Activated CD8-positive, alpha-beta T cell treated with anti-CD3 and anti-CD28 coated beads for 36 hours (primary cell): ENCODE measurements around the gene RNF130. TPM values are rescaled to one million over a fixed set of nuclear protein-coding genes. Genes with fewer than 3 reads are reported as not detected.

Experiments
- ATAC-seq: fragments of 200-7000 bp; cut with Tn5 transposase; one replicate; pipeline ENCODE4 v1.10.0; 2021; ENCODE audit warnings: mild to moderate bottlenecking, moderate library complexity
- CTCF ChIA-PET: fragments of 350-600 bp; sonication (Branson Sonifier 250); formaldehyde crosslinking; loops from one replicate; lab custom pipeline; 2021; ENCODE audit warnings: antibody characterized with exemption; lab: Charles Lee
- POLR2A ChIA-PET: fragments of 350-600 bp; sonication (Branson Sonifier 250); formaldehyde crosslinking; loops from one replicate; lab custom pipeline; 2021; ENCODE audit warnings: antibody characterized with exemption; lab: Charles Lee
- DNase-seq: peaks from one replicate; pipeline ENCODE4 v3.0.0-alpha.2; 2020
- H3K27ac Mint-ChIP-seq: one replicate; pipeline ENCODE4 v1.8.0; 2021; ENCODE audit warnings: mild to moderate bottlenecking, mixed read lengths
- H3K27me3 Mint-ChIP-seq: one replicate; pipeline ENCODE4 v1.8.0; 2021; ENCODE audit warnings: mixed read lengths
- H3K36me3 Mint-ChIP-seq: one replicate; pipeline ENCODE4 v1.8.0; 2021; ENCODE audit warnings: low read depth, mixed read lengths
- H3K4me1 Mint-ChIP-seq: one replicate; pipeline ENCODE4 v1.8.0; 2021; ENCODE audit warnings: low read depth, mixed read lengths
- H3K4me3 Mint-ChIP-seq: one replicate; pipeline ENCODE4 v1.8.0; 2021; ENCODE audit warnings: mild to moderate bottlenecking, moderate library complexity, mixed read lengths
- H3K9me3 Mint-ChIP-seq: one replicate; pipeline ENCODE4 v1.8.0; 2021; ENCODE audit warnings: mixed read lengths
- intact Hi-C: fragments of 100-400 bp; cut with micrococcal nuclease; formaldehyde crosslinking; loops from one replicate; pipeline ENCODE4 v1.10.0; 2022
- total RNA-seq, 2 experiments: library from RNA; stranded (reverse); gene quantifications; one replicate each; pipeline ENCODE4 v1.2.3, GENCODE V29; 2021
- TF ChIP-seq, protein P1 (sequence below): fragments of 200-600 bp; IDR thresholded peaks from one replicate; pipeline ENCODE4 v1.8.0; 2022; ENCODE audit warnings: antibody characterized with exemption, mild to moderate bottlenecking

RNF130 gene
- total RNA-seq, 2 experiments from 2014 or later: 10.1 to 10.6 TPM

- intact Hi-C loops: no loop called here
- Mint-ChIP-seq H3K9me3 (no peaks in the 10 kb centered on the region), H3K4me3 (no peak overlapping the region), H3K36me3 (no peaks in the 10 kb centered on the region), H3K4me1 (no peaks in the 10 kb centered on the region), H3K27me3 (peaks cover 9% of the 10 kb centered on the region), H3K27ac (no peak overlapping the region)
- no peak for ATAC-seq
- POLR2A ChIA-PET: no interaction called here
- no peak for DNase-seq
- TF ChIP-seq, protein P1, sequence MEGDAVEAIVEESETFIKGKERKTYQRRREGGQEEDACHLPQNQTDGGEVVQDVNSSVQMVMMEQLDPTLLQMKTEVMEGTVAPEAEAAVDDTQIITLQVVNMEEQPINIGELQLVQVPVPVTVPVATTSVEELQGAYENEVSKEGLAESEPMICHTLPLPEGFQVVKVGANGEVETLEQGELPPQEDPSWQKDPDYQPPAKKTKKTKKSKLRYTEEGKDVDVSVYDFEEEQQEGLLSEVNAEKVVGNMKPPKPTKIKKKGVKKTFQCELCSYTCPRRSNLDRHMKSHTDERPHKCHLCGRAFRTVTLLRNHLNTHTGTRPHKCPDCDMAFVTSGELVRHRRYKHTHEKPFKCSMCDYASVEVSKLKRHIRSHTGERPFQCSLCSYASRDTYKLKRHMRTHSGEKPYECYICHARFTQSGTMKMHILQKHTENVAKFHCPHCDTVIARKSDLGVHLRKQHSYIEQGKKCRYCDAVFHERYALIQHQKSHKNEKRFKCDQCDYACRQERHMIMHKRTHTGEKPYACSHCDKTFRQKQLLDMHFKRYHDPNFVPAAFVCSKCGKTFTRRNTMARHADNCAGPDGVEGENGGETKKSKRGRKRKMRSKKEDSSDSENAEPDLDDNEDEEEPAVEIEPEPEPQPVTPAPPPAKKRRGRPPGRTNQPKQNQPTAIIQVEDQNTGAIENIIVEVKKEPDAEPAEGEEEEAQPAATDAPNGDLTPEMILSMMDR: no peak
- CTCF ChIA-PET: no interaction called here
These were observed 151.4 kb downstream of the RNF130 start for GRCh38 chr5:179920175-179920574.

DNA sequence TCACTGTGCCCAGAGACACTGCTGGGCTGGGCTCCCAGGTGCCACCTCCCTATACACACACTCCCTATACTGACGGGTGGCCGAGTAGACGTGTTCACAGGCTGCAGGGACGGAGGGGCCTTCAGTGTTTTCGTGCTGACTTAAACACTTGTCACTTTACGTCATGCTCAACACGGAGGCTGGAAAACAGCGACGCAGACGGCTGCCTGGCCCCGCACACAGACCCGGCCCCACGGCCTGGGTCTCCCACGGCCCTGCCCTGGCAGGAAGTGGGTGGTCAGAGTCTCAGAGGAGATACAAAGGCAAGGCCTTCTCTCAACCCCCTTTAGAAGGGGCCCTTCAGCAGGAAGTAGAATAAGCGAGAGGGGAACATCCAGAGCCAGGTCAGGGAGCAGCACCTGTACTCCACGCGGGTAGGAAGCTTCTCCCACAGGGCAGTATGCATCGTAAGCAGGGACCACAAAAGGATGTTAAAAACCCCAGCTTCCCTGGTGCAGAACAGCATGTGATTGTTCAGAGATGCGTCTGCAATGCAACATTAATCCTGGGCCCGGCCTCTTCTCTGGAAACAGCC, 152.0 kb downstream of the RNF130 start:
- no peak overlapping the region for H3K4me3 Mint-ChIP-seq
- ChIA-PET POLR2A (no interaction called here), CTCF (no interaction called here)
- intact Hi-C loops: no loop called here
- TF ChIP-seq, protein P1: no peak
- ATAC-seq: no peak
- H3K4me1 Mint-ChIP-seq: no peaks in the 10 kb centered on the region
- H3K9me3 Mint-ChIP-seq: no peaks in the 10 kb centered on the region
- H3K27me3 Mint-ChIP-seq: peaks cover 9% of the 10 kb centered on the region
- no peaks in the 10 kb centered on the region for H3K36me3 Mint-ChIP-seq
- no peak overlapping the region for H3K27ac Mint-ChIP-seq
- DNase-seq: no peak

- Mint-ChIP-seq H3K36me3 (no peaks in the 10 kb centered on the region), H3K27ac (no peak overlapping the region), H3K4me3 (no peak overlapping the region), H3K9me3 (no peaks in the 10 kb centered on the region), H3K4me1 (no peaks in the 10 kb centered on the region), H3K27me3 (peaks cover 9% of the 10 kb centered on the region)
- intact Hi-C loops: no loop called here
- CTCF ChIA-PET: interaction anchor here (1.4 kb wide), 1 partner anchor 10 kb away, joined by 4 read pairs; no protein-coding TSS in a partner anchor
- ATAC-seq (no peak), DNase-seq (no peak)
- TF ChIP-seq, protein P1: no peak
- POLR2A ChIA-PET: no interaction called here
These were observed 152.6 kb downstream of the RNF130 start for GRCh38 chr5:179918742-179919486.

GRCh38 chr5:179916523-179916922, 155.0 kb downstream of the RNF130 start:
- Mint-ChIP-seq H3K27me3 (peaks cover 9% of the 10 kb centered on the region), H3K27ac (no peak overlapping the region), H3K36me3 (no peaks in the 10 kb centered on the region), H3K9me3 (no peaks in the 10 kb centered on the region), H3K4me3 (no peak overlapping the region), H3K4me1 (no peaks in the 10 kb centered on the region)
- intact Hi-C loops: no loop called here
- ChIA-PET CTCF (interaction anchor here (0.7 kb wide), 1 partner anchor 8 kb away, joined by 3 read pairs; no protein-coding TSS in a partner anchor), POLR2A (no interaction called here)
- no peak for DNase-seq
- TF ChIP-seq, protein P1: no peak
- no peak for ATAC-seq

DNA sequence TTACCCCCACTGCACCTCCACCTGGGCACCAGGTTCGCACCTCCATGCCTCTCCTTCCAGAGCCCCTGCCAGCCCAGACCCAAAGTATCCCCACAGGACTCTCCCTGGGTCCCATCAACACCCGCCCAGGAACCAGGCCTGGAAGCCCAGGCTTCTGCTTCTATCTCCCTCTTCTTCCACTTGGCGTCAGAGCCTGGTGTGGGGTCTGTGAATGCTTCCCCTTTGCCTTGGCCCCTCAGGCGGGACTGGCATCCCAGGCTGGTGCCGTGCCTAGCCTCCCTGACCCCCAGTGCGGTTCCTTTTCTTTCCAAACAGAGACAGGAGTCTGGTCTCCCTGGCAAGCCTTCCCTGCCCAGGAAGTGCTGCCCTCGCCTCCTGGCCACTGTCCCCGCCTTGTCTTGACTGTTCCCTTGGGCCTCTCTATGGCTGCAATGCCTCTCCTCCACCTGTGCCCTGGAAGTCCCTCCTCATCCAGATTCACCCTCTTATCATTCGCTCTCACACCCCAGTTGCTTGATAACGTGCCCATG, 156.1 kb downstream of the RNF130 start:
- Mint-ChIP-seq H3K27me3 (peaks cover 9% of the 10 kb centered on the region), H3K4me3 (no peak overlapping the region), H3K9me3 (no peaks in the 10 kb centered on the region), H3K36me3 (no peaks in the 10 kb centered on the region), H3K4me1 (no peaks in the 10 kb centered on the region), H3K27ac (no peak overlapping the region)
- DNase-seq (no peak), ATAC-seq (no peak)
- ChIA-PET POLR2A (no interaction called here), CTCF (no interaction called here)
- intact Hi-C loops: no loop called here
- TF ChIP-seq, protein P1: no peak
